NCI-H2107 treated with DMSO at 0.1 percent for 48 hours (cell line): ENCODE data around the gene ECI1.
"Not testable (repeated sequence)": the region's sequence is repeated elsewhere in the genome, so short reads cannot be mapped to it uniquely, and the experiment has no call there.

ENCODE experiments used
- DNase-seq: peaks from one replicate; lab custom pipeline; 2025; ENCODE audit not compliant: unreplicated experiment; lab: John Stamatoyannopoulos, UW

Gene ECI1

GRCh38 chr16:2256531-2257140 lies 5.2 kb upstream of the ECI1 start:
- DNase-seq = no peak

GRCh38 chr16:2253293-2253692 lies 1.9 kb upstream of the ECI1 start:
- no peak for DNase-seq

DNA sequence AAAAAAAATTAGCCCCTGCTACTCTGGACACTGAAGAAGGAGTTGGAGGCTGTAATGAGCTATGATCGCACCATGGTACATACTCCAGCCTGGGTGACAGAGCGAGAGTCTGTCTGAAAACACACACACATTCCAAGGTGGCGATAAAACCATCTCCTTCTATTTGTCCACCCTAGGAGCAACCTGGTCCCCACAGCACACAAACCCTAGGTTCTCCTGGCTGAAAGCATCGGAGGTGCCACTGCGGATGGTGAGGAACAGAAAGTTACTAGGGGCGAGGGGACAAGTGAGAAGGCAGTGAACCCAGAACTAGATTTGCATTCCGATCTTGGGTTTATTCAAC lies 1.4 kb upstream of the ECI1 start:
- no peak for DNase-seq

DNA sequence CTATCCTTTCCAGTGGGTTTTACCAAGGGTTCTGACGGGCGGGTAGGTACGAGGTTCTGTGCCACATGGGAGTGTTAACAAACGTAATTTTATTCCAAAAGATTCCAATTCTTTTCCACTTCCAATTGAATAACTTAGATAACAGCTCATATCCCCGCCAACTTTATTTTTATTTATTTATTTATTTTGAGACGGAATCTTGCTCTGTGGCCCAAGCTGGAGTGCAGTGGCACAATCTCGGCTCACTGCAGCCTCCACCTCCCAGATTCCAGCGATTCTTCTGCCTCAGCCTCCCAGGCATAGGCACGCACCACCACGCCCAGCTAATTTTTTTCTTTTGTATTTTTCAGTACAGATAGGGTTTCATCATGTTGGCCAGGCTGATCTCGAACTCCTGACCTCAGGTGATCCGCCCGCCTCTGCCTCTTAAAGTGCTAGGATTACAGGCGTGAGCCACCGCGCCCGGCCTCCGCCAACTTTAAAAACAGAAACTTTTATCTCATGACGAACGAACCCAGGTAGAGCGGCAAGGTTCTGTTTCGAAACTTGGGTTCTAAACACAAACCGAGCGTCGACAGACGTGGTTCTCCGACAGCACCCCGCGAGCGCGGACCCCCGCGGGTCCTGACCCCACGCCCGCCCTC lies 613 bp downstream of the ECI1 start:
- DNase-seq = no peak

DNA sequence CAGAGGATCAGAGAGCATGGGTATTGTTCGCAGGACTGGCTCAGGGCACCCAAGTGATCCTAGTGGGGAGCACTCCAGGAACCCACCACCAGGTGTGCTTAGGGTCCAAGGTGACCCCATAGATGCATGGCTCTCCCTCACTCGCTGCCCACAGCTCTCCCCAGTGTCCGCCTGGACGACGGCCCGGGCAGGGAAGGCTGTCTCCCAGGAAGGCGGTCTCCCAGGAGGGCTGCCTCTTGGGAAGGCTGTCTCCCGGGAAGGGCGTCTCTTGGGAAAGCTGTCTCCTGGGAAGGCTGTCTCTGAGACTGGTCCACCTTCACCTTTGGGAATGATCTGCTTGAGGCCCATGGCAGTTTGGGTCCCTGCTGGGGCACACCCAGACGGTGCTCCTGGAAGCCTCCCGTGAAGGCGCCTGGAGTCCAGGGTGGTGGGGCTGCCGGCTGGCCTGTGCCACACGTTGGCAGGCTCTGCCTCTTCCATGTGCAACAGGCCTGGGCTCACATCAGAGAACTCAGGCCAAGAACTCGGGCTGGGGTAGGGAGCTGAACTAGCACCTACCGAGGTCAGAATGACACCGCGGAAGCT lies 5.0 kb downstream of the ECI1 start:
- DNase-seq = no peak

DNA sequence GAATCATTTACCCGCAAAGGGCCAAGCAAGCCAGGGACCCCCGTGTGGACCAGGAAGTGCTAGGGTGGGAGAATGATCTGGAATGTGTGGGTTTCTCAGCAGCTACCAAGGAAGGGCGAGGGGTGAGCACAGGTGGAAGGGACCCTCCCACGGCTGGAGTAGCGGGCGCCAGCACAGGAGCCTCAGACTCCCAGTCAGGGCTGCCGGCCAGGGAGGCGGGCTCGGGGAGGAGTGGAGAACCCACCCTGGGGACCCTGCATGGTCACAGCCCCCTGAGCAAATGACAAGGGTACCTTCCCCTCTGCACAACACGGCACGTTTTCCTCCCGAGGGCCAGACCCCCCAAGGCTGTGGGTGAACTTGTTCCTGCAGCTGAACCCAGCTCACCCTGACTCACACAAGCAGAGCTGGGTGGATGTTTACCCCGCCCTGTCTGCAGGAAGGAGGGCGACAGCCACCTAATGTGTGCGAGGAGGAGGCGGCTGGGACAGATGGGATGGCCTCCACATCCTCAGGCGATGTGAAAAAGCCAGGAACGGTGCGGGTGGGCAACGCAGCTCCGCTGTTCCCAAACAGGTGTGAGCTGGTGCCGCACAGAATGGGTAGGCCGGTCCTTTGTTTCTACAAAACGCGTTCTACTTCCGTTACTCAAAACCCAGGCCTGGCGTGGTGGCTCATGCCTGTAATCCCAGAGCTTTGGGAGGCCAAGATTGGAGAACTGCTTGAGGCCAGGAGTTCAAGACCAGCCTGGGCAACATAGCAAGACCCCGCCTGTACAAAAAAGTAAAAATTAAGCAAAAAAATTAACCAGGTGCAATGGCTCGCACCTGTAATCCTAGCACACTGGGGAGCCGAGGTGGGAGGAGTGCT lies 6.2 kb downstream of the ECI1 start:
- DNase-seq = no peak

GRCh38 chr16:2244301-2244700 lies 7.1 kb downstream of the ECI1 start:
- DNase-seq = no peak

DNA sequence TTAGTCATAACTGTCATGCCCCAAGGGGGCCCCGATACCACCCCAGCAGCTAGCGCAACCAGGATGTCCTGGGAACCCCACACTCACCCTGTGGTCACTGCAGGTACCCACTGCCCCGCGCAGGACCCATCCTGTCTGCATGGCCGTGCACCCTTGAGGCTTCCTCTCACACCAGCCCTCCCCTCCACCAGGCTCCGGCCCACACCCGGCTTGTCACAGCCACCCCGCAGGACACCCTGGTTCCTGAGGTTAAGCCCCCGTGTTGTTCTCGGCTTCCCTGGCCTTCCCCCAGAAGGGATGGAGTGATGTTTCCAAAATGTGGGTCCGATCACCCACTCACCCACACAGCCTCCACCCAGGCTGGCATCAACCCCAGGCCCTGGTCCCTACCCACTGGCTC lies 7.6 kb downstream of the ECI1 start:
- no peak for DNase-seq

GRCh38 chr16:2243031-2243528 lies 8.3 kb downstream of the ECI1 start:
- no peak for DNase-seq

DNA sequence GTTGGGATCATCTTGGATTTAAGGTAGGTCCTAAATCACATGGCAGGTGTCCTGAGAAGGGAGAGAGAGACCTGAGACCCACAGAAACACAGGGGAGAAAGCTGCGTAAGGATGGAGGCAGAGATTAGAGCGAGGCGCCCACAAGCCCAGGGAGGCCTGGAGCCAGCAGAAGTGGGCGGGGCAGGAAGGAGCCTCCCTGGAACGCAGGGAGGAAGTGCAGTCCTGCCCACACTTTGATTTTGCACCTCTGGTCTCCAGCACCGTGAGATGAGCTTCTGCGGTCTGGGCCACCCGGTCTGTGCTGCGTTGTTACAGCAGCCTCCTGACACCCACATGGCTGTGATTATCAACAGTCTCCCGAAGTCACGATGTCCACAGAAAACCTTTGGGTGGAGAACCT lies 8.8 kb downstream of the ECI1 start:
- no peak for DNase-seq

DNA sequence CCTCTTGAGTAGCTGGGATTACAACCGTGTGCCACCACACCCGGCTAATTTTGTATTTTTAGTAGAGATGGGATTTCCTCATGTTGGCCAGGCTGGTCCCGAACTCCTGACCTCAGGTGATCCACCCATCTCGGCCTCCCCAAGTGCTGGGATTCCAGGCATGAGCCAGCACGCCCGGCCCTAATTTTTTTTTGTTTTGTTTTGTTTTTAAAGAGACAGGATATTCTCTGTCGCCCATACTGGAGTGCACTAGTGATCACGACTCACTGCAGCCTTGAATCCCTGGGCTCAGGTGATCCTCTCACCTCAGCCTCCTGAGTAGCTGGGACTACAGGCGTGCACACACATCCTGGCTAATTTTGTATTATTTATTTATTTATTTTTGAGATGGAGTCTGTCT lies 11.1 kb downstream of the ECI1 start:
- DNase-seq = not testable (repeated sequence)

DNA sequence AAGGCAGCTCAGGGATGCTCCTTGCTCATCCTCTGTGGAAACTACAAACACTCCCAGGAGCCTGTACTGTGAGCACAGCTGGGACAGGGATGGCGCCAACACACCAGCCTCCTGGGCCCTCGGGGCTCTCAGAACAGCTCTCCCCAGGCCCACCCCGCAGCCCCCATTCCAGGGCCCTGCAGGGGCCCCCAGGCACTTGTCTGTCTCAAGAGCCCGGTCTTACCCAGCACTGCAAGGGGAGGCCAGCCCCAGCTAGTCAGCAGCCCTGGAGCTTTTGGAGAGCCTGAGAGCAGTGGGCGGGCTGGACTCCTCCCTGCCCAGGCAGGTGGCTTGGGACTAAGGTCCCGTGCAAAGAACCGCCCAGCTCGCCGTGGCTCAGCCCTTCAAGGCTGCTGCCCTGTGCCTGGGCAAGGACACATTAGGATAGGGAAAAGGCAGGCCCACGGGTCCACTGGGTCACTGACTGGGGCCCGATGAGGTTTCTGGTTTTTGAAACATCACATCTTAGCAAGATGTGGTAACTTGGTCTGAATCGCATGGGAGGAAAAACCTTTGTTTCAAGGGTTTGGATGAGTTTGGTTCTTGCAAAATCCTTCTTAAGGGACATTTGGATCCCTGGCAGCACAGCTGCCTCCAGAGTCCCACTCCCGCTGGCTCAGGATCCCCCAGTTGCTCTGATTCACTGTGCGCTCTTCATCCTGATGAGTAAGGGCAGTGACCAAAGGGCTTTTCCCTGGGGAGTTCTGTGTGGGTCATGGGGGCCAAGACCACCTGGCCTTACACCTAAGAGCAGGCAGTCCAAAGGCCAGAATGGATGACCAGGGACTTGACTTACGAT lies 12.3 kb downstream of the ECI1 start:
- DNase-seq = no peak

- no peak for DNase-seq
Measured at GRCh38 chr16:2238150-2238837, 13.1 kb downstream of the ECI1 start.

- DNase-seq = no peak
Measured at GRCh38 chr16:2237493-2238149, 13.8 kb downstream of the ECI1 start.

- no peak for DNase-seq
Measured at GRCh38 chr16:2237102-2237482, 14.3 kb downstream of the ECI1 start.

DNA sequence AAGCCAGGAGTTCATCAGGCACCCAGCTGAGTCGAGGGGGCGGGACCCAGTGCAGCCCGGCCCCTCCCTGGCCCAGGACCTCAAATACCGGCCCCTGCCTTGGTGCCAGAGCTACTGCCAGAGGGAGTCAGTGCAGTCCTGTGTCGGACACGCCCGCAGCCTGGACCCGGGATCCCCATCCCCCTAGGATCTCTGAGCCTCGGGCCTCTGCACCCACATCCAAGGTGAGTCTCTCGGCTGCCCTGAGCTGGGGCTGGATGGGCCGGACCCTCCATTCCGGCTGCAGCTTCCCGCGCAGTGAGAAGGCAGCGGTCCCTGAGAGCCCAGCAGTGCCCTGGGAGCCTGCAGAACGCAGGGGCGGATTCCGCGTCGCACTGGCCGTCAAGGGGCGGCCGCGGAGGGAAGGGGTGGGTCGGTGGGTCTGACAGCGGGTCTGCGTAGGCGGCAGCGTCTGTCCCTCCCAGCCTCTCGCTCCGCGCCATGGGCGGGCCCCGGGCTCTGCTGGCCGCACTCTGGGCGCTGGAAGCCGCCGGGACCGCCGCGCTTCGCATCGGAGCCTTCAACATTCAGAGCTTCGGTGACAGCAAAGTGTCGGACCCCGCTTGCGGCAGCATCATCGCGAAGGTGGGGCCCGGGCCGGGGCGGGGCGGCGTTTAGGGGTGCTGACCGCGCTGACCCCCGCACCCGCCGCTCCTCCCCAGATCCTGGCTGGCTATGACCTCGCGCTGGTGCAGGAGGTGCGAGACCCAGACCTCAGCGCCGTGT lies 14.9 kb downstream of the ECI1 start, which contains the start of gene DNASE1L2:
DNASE1L2 (plus strand) TSS at position 108 of the 765 bp plus-strand sequence; CDS start at position 481, 373 bp downstream.
- no peak for DNase-seq

DNA sequence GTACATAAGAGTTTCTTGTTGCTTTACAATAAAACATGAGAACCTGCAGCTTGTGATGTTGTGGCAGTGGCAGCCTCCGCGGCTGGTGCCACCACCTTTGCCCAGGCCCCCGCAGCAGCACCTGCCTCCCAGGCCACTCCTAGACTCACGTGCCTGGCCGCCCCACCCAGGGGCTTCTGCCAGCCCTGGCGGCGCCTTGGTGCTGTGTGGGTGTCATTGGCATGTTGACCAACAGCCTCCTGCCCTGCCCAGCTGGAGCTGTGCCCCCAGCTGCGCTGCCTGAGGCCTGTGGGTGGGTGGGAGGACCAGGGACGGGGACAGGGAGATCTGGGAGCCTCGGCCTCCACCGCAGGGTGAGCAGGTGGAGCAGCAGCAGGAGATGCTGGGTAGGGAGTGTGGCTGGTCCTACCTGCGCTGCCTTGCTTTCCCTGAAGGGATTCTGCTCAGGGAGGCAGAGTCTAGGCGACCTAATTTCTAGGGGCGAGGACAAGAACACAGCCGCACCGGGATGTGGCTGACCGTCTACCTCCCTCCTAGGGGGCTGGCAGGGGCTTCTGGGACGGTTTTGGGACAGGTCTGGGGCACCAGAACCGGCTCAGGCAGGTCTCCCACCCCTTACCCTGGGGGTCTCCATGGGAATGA lies 15.6 kb downstream of the ECI1 start:
- no peak for DNase-seq

GRCh38 chr16:2235234-2235651 lies 16.1 kb downstream of the ECI1 start:
- no peak for DNase-seq
